ENCODE data around the gene PRUNE2. TPM values are rescaled to one million over a fixed set of nuclear protein-coding genes. Genes with fewer than 3 reads are reported as not detected.
"Not testable (repeated sequence)": the region's sequence is repeated elsewhere in the genome, so short reads cannot be mapped to it uniquely, and the experiment has no call there.

The PRUNE2 gene
- total RNA-seq, 1 donor from 2014 or later, result 4.3 TPM

DNA sequence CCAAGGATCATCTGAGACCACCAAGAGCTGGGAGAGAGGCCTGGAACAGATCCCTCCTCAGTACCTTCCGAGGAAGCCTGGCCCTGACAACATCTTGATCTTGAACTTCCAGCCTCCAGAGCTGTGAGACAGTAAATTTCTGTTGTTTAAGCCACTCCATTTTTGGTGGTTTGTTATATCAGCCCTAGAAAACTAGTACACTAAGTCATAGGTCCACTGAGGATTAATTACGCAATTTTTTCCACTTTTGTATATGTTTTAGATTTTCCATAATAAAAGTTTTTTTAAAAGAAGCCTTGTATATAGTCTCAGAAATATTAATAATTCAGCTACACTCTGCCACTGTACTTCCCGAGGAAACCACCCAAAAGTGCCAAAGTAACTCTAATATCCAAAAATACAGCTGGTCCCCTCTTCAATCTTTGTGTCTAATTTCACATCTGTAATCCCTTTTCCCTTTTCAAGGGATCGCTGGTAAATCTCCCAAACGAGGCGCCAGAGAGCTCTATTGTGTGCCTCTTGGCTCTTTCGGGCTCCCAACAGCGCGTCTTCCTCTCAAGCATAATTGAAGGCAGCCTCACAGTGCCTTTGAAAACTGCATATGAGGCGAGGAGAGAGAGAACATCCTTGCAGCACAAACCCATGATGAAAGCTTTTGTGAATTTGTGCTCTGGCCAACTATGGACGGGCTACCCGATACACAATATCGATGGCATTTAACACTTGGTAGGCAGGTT is 32.7 kb downstream of the PRUNE2 start:
- H3K27me3 Mint-ChIP-seq (ENCODE audit: low read depth), result peaks cover 17% of the 10 kb centered on the region
- peak; percentile 16 for DNase-seq (ENCODE audit: low read depth, low spot score)
- H3K9me3 Mint-ChIP-seq, result no peaks in the 10 kb centered on the region
- H3K27ac Mint-ChIP-seq (ENCODE audit: unreplicated experiment), result peak overlapping the region; percentile 0
- H3K4me1 Mint-ChIP-seq, result peaks cover 21% of the 10 kb centered on the region
- TF ChIP-seq, protein P1, sequence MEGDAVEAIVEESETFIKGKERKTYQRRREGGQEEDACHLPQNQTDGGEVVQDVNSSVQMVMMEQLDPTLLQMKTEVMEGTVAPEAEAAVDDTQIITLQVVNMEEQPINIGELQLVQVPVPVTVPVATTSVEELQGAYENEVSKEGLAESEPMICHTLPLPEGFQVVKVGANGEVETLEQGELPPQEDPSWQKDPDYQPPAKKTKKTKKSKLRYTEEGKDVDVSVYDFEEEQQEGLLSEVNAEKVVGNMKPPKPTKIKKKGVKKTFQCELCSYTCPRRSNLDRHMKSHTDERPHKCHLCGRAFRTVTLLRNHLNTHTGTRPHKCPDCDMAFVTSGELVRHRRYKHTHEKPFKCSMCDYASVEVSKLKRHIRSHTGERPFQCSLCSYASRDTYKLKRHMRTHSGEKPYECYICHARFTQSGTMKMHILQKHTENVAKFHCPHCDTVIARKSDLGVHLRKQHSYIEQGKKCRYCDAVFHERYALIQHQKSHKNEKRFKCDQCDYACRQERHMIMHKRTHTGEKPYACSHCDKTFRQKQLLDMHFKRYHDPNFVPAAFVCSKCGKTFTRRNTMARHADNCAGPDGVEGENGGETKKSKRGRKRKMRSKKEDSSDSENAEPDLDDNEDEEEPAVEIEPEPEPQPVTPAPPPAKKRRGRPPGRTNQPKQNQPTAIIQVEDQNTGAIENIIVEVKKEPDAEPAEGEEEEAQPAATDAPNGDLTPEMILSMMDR (conservative IDR thresholded peaks at IDR 0.05), result no peak
- peak overlapping the region; percentile 13 for H3K4me3 Mint-ChIP-seq
- H3K36me3 Mint-ChIP-seq (ENCODE audit: low read depth), result no peaks in the 10 kb centered on the region

DNA sequence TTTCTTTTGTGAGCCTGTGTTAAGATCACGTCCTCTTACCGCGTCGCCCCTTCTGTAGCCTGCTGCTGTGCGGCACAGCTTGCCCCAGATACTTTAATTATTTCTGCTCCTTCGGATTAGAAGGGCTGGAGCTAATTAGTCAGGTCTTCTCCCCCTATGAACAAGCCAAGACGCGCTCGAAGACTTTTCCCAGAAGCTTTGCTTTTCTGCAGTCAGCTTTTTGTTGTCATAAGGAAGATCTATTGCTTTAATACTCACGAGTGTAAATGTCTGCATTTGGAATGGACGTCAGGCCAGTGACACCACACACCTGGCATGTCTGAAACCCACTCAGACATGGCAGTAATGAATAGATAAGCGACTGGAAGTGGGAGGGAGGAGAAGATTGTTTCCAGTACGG is 37.0 kb downstream of the PRUNE2 start:
- no peak overlapping the region for H3K4me3 Mint-ChIP-seq
- TF ChIP-seq, protein P1 (conservative IDR thresholded peaks at IDR 0.05), result no peak
- H3K27me3 Mint-ChIP-seq (ENCODE audit: low read depth), result peaks cover 21% of the 10 kb centered on the region
- H3K36me3 Mint-ChIP-seq (ENCODE audit: low read depth), result no peaks in the 10 kb centered on the region
- no peak overlapping the region for H3K27ac Mint-ChIP-seq (ENCODE audit: unreplicated experiment)
- no peaks in the 10 kb centered on the region for H3K9me3 Mint-ChIP-seq
- peaks cover 32% of the 10 kb centered on the region for H3K4me1 Mint-ChIP-seq
- no peak for DNase-seq (ENCODE audit: low read depth, low spot score)

DNA sequence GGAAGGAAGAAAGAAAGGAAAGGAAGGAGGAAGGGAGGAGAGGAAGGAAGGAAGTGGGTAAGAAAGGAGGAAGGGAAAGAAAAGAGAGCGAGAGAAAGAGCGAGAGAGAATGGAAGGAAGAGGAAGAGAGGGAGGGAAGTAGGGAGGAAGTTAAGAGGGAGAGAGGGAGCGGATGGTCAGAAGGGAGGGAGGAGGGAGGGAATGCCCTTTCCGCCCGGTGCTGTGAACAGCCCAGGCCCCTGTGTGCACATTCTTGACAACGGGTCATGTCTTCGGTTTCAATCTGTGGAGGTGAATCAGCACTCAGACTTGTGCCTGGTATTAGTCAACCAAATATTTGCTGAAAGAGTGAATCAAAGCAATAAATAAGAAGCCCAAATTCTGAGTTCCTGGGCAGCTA is 39.2 kb downstream of the PRUNE2 start:
- Mint-ChIP-seq H3K4me3 (no peak overlapping the region), H3K9me3 (no peaks in the 10 kb centered on the region), H3K27ac (ENCODE audit: unreplicated experiment) (no peak overlapping the region), H3K36me3 (ENCODE audit: low read depth) (no peaks in the 10 kb centered on the region), H3K4me1 (peaks cover 22% of the 10 kb centered on the region), H3K27me3 (ENCODE audit: low read depth) (peaks cover 14% of the 10 kb centered on the region)
- DNase-seq (ENCODE audit: low read depth, low spot score), result no peak
- TF ChIP-seq, protein P1 (conservative IDR thresholded peaks at IDR 0.05), result no peak

DNA sequence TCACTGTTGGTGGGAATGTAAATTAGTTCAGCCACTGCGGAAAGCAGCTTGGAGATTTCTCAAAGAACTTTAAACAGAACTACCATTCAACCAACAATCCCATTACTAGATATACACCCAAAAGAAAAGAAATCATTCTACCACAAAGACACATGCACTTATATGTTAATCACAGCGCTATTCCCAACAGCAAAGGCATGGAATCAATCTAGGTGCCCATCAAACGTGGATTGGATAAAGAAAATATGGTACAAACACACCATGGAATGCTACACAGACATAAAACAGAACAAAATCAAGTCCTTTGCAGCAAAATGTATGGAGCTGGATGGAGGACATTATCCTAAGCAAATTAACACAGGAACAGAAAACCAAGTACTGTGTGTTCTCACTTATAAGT is 42.1 kb downstream of the PRUNE2 start:
- no peak for DNase-seq (ENCODE audit: low read depth, low spot score)
- Mint-ChIP-seq H3K4me1 (peaks cover 19% of the 10 kb centered on the region), H3K9me3 (no peaks in the 10 kb centered on the region), H3K27me3 (ENCODE audit: low read depth) (peaks cover 11% of the 10 kb centered on the region), H3K36me3 (ENCODE audit: low read depth) (no peaks in the 10 kb centered on the region), H3K4me3 (no peak overlapping the region), H3K27ac (ENCODE audit: unreplicated experiment) (no peak overlapping the region)
- TF ChIP-seq, protein P1 (conservative IDR thresholded peaks at IDR 0.05), result no peak

DNA sequence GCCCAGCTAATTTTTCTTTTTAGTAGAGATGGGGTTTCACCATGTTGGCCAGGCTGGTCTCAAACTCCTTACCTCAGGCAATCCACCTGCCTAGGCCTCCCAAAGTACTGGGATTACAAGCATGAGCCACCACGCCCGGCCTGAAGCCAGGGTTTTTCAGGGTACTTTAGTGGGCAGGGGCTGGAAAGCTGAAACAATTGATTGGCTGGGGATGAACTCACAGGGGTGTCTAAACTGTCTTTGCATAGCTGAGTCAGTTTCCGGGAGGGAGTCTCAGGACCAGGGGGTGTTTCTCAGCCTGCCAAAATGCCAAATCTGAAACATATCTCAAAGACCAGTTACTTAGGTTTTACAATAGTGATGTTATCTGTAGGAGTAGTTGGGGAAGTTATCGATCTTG is 46.1 kb downstream of the PRUNE2 start:
- DNase-seq (ENCODE audit: low read depth, low spot score), result no peak
- Mint-ChIP-seq H3K36me3 (ENCODE audit: low read depth) (no peaks in the 10 kb centered on the region), H3K9me3 (peaks cover 4% of the 10 kb centered on the region), H3K4me3 (no peak overlapping the region), H3K4me1 (peaks cover 5% of the 10 kb centered on the region), H3K27ac (ENCODE audit: unreplicated experiment) (no peak overlapping the region), H3K27me3 (ENCODE audit: low read depth) (no peaks in the 10 kb centered on the region)
- TF ChIP-seq, protein P1 (conservative IDR thresholded peaks at IDR 0.05), result no peak

DNA sequence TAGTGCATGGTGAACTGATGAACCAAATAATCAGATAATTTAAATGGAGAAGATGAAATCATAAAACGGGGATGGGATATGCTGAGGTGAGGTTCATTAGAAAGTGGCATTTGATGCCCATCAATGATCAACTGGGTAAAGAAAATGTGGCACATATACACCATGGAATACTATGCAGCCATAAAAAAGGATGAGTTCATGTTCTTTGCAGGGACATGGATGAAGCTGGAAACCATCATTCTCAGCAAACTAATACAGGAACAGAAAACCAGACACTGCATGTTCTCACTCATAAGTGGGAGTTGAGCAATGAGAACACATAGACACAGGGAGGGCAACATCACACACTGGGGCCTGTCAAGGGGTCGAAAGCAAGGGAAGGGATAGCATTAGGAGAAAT is 47.7 kb downstream of the PRUNE2 start:
- H3K4me3 Mint-ChIP-seq; H3K27me3 Mint-ChIP-seq (ENCODE audit: low read depth); DNase-seq (ENCODE audit: low read depth, low spot score); H3K36me3 Mint-ChIP-seq (ENCODE audit: low read depth); H3K27ac Mint-ChIP-seq (ENCODE audit: unreplicated experiment); H3K9me3 Mint-ChIP-seq; H3K4me1 Mint-ChIP-seq: not testable (repeated sequence)

All from neural crest cell (in vitro differentiated cells).